NB4 (cell line): ENCODE measurements around the gene FBXW2.

Experiments used
- DNase-seq: peaks from one replicate; pipeline ENCODE4 v3.0.0; 2010; ENCODE audit warnings: low read depth
- H3K4me3 ChIP-seq: one replicate; pipeline ENCODE4 v1.5.1; 2011; ENCODE audit warnings: mild to moderate bottlenecking, low read depth, low read length, moderate library complexity
- MYC ChIP-seq: IDR thresholded peaks from 2 replicates; pipeline ENCODE4 v1.6.1; 2011; ENCODE audit warnings: low read depth, low read length
- POLR2A ChIP-seq: IDR thresholded peaks from 2 replicates; pipeline ENCODE4 v1.6.1; 2011; ENCODE audit warnings: mild to moderate bottlenecking; ENCODE audit not compliant: insufficient read length; ENCODE audit errors: extremely low read depth
- TF ChIP-seq, protein P1 (sequence below): IDR thresholded peaks from one replicate; pipeline ENCODE4 v1.5.1; 2012; ENCODE audit warnings: low read depth, low read length
- TF ChIP-seq, protein P2 (sequence below): IDR thresholded peaks from 2 replicates; pipeline ENCODE4 v1.6.1; 2011; ENCODE audit warnings: low read depth, low read length

The FBXW2 gene

DNA sequence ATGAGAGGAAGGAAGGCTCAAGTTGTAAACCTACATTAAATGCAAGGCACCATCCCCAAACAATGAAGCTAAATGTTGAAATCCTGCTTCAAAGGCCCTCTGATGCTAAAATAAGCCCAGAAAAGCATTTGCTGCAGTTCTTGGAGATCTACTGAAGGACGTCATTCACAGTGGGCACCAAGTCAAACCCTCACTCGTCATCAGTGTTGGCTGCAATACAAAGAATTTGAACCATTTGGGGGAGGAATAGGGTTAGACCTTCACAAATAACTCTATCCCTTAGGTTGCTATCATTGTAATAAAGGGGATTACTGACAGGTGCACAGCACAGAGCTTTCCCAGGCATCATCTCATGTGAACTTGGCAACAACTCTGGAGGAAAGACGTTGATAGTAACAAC lies 69.7 kb downstream of the FBXW2 start:
- no peak overlapping the region for H3K4me3 ChIP-seq
- no peak for TF ChIP-seq MYC
- no peak for TF ChIP-seq POLR2A
- TF ChIP-seq, protein P1, sequence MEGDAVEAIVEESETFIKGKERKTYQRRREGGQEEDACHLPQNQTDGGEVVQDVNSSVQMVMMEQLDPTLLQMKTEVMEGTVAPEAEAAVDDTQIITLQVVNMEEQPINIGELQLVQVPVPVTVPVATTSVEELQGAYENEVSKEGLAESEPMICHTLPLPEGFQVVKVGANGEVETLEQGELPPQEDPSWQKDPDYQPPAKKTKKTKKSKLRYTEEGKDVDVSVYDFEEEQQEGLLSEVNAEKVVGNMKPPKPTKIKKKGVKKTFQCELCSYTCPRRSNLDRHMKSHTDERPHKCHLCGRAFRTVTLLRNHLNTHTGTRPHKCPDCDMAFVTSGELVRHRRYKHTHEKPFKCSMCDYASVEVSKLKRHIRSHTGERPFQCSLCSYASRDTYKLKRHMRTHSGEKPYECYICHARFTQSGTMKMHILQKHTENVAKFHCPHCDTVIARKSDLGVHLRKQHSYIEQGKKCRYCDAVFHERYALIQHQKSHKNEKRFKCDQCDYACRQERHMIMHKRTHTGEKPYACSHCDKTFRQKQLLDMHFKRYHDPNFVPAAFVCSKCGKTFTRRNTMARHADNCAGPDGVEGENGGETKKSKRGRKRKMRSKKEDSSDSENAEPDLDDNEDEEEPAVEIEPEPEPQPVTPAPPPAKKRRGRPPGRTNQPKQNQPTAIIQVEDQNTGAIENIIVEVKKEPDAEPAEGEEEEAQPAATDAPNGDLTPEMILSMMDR, result no peak
- TF ChIP-seq, protein P2, sequence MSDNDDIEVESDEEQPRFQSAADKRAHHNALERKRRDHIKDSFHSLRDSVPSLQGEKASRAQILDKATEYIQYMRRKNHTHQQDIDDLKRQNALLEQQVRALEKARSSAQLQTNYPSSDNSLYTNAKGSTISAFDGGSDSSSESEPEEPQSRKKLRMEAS, result no peak
- no peak for DNase-seq

DNA sequence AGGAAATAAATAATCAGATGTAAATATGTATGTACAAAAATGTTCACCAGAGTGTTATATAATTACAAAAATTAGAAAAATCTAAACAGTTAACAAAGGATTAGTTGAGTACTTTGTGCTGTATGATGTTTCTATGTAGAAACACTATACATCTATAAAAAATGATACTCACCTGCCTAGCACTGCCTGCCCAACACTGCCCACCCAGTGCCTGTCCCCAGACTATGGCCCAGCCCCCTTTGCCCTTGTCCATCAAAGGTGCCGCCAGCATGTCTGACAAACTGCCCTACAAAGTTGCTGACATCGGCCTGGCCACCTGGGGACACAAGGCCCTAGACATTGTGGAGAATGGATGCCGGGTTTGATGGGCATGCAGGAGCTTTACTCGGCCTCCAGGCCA lies 72.8 kb downstream of the FBXW2 start:
- H3K4me3 ChIP-seq, result no peak overlapping the region
- no peak for TF ChIP-seq POLR2A
- TF ChIP-seq, protein P2, result no peak
- no peak for TF ChIP-seq MYC
- TF ChIP-seq, protein P1, result no peak
- no peak for DNase-seq

- TF ChIP-seq, protein P1, result no peak
- TF ChIP-seq, protein P2, result no peak
- TF ChIP-seq MYC, result no peak
- TF ChIP-seq POLR2A, result no peak
- H3K4me3 ChIP-seq, result no peak overlapping the region
- DNase-seq, result no peak
Observed at GRCh38 chr9:120718316-120718715, 74.9 kb downstream of the FBXW2 start.

DNA sequence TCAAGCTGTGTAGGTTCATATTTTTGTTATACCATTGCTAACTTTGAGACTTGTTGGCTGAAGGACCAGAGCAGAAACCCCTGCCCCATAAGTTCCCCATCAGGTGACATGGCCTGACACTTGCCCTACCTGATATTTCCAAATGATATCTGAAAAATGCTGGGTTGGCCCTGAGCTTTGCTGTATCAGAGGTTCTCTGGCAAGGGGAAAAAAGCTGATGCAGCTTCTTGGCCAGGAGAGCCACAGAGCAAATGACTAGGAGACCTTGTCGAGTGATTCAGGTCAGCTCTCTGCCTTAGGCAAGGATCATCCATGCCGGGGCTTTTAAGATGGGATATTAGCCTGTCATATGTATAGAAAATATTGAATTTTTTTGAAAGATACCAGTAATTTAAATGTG lies 76.0 kb downstream of the FBXW2 start:
- DNase-seq, result no peak
- no peak overlapping the region for H3K4me3 ChIP-seq
- TF ChIP-seq, protein P2, result no peak
- TF ChIP-seq, protein P1, result no peak
- no peak for TF ChIP-seq POLR2A
- TF ChIP-seq MYC, result no peak

DNA sequence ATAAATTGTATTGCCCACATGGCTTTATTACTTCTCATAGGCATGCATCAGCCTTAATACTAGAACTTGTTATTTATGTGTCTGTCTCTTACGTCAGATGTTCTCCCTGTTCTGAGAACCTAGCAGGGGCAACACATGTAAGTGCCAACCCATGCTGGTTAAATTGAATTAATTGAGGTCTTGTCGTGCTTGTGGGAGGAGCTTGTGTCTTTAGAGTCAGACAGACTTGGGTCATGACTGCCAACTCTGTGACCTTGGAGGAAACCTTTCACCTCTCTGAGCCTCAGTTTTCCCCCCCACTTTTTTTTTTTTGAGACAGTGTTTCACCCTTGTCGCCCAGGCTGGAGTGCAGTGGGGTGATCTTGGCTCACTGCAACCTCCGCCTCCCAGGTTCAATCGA lies 76.7 kb downstream of the FBXW2 start:
- TF ChIP-seq MYC, result no peak
- TF ChIP-seq, protein P1, result no peak
- TF ChIP-seq, protein P2, result no peak
- TF ChIP-seq POLR2A, result no peak
- no peak for DNase-seq
- H3K4me3 ChIP-seq, result no peak overlapping the region

DNA sequence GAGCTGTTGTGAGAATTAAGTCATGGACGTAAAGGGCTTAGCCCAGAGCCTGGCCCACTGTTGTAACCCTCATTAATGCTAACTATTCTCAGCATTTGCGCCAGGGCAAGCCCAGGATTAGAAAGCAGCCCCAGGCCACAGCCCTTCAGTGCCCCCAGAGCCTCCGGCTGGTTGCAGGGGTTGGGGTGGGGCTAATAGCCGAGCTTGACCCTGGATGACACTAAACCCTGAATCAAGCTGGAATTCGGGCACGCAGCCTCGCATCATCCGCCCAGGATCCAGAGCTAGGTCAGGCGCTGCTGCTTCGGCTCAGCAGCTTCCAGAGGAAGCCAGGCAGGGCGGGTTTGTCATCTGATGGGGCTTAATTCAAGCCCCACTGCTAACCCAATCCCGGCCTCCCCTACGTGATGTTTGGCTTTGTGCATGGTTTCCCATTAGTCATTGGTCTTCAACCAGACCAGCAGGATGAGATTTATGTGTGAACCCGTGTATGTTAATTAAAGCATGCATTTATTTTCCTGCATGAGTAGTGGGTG lies 77.8 kb downstream of the FBXW2 start:
- TF ChIP-seq, protein P2, result no peak
- TF ChIP-seq, protein P1, result no peak
- TF ChIP-seq MYC (no peak), POLR2A (no peak)
- no peak for DNase-seq
- no peak overlapping the region for H3K4me3 ChIP-seq
